ENCODE results near the gene CXCR4.

CXCR4 gene

GRCh38 chr2:136131961-136132824 is 14.2 kb upstream of the CXCR4 start:
- peak; percentile 35 for DNase-seq (ENCODE audit: low read depth, low spot score)

- no peak for DNase-seq (ENCODE audit: low read depth, low spot score)
Observed at GRCh38 chr2:136131484-136131960, 13.6 kb upstream of the CXCR4 start.

GRCh38 chr2:136130511-136130910 is 12.6 kb upstream of the CXCR4 start:
- no peak for DNase-seq (ENCODE audit: low read depth, low spot score)

- no peak for DNase-seq (ENCODE audit: low read depth, low spot score)
Observed at GRCh38 chr2:136130045-136130444, 12.1 kb upstream of the CXCR4 start.

- no peak for DNase-seq (ENCODE audit: low read depth, low spot score)
Observed at GRCh38 chr2:136129601-136130000, 11.7 kb upstream of the CXCR4 start.

GRCh38 chr2:136128905-136129304 is 11.0 kb upstream of the CXCR4 start:
- no peak for DNase-seq (ENCODE audit: low read depth, low spot score)

- no peak for DNase-seq (ENCODE audit: low read depth, low spot score)
Observed at GRCh38 chr2:136128366-136128765, 10.4 kb upstream of the CXCR4 start.

- DNase-seq (ENCODE audit: low read depth, low spot score): no peak
Observed at GRCh38 chr2:136127356-136127755, 9.4 kb upstream of the CXCR4 start.

- no peak for DNase-seq (ENCODE audit: low read depth, low spot score)
Observed at GRCh38 chr2:136126421-136126926, 8.5 kb upstream of the CXCR4 start.

GRCh38 chr2:136126021-136126420 is 8.1 kb upstream of the CXCR4 start:
- DNase-seq (ENCODE audit: low read depth, low spot score): no peak

GRCh38 chr2:136125236-136125635 is 7.3 kb upstream of the CXCR4 start:
- no peak for DNase-seq (ENCODE audit: low read depth, low spot score)

GRCh38 chr2:136124805-136125204 is 6.9 kb upstream of the CXCR4 start:
- DNase-seq (ENCODE audit: low read depth, low spot score): no peak

- no peak for DNase-seq (ENCODE audit: low read depth, low spot score)
Observed at GRCh38 chr2:136122661-136123060, 4.7 kb upstream of the CXCR4 start.

- DNase-seq (ENCODE audit: low read depth, low spot score): no peak
Observed at GRCh38 chr2:136121204-136121910, 3.4 kb upstream of the CXCR4 start.

GRCh38 chr2:136119717-136120675 is 2.0 kb upstream of the CXCR4 start:
- no peak for DNase-seq (ENCODE audit: low read depth, low spot score)

GRCh38 chr2:136118819-136119716 is 1.1 kb upstream of the CXCR4 start:
- DNase-seq (ENCODE audit: low read depth, low spot score): peak; percentile 39

- DNase-seq (ENCODE audit: low read depth, low spot score): no peak
Observed at GRCh38 chr2:136117391-136117841, 533 bp downstream of the CXCR4 start.

- DNase-seq (ENCODE audit: low read depth, low spot score): no peak
Observed at GRCh38 chr2:136116813-136117390, 1.0 kb downstream of the CXCR4 start.

- no peak for DNase-seq (ENCODE audit: low read depth, low spot score)
Observed at GRCh38 chr2:136116151-136116812, 1.7 kb downstream of the CXCR4 start.
